Measurements from ENCODE around the gene DAAM2.

DAAM2 gene

DNA sequence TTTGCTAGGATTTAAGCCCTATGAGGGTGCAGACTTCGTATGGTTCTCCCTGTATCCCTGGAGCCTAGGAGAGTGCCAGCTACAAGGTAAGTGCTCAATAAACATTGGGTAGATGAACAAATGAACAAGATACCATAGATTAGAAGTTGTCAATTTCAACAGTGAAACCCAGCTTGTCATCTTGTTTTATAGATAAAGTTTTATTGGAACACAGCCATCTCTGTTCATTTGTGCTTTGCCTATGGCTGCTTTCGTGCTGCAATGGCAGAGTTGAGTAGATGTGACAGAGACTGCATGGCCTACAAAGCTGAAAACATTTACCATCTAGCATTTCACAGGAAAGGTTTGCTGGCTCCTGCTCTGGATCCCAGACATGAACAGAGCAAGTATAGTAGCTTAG, 5.6 kb downstream of the DAAM2 start:
- peaks cover 14% of the 10 kb centered on the region for H3K27me3 ChIP-seq (ENCODE audit: low read depth)
- no peaks in the 10 kb centered on the region for H3K4me1 ChIP-seq
- DNase-seq (ENCODE audit: low spot score in 2 of 2): no peak
- H3K4me3 ChIP-seq: no peak overlapping the region
- in situ Hi-C loops (cut with MboI; ENCODE audit: low sequenced_read_pairs): no loop called here
- no peaks in the 10 kb centered on the region for H3K36me3 ChIP-seq (replicated peaks)
- H3K9me3 ChIP-seq: no peaks in the 10 kb centered on the region

DNA sequence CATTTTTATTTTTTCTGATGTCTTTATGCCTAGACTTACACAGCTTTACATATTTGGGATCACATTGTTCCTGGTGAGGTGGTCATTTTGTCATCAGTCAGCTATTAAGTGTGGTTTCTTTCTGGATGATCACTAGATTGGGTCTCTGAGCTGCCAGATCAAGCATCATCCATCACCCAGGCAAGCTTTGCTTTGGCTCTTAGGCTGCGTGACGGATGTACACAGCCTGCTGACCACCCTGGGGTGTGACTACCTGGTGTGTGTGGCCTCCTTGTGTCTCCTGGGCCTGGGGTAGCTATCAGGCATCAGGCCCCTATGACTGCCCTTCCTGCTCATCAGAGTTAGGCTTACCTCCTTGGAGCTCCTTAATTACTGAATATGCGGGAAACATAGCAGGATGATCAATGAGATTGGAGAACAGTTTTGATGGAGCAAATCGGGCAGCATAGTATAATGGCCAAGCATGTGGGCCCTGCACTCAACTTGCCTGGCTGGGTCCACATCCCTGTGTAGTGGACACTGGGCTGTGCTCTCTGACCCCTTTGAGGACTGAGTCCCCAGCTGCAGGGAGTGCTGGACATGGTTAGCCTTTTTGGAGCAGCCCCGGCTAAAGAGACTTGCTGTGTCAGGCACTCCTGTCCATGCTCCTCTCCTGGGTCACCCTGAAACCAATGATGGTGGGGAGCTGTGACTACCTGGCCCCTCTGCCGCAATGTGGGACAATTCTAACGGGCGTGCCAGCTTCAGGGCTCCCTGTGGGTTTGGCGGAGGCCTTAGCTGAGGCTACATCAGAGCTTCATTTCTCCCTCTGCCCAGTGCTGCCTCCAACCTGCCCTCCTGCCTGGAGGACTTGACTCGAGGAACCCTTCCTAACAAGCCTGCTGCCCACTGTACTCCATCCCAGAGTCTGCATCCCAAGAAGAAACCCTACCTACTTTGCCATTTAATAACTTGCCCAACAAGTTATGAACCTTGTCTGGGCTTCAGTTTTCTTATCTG, 8.2 kb downstream of the DAAM2 start:
- H3K4me1 ChIP-seq: no peaks in the 10 kb centered on the region
- H3K9me3 ChIP-seq: no peaks in the 10 kb centered on the region
- H3K4me3 ChIP-seq: no peak overlapping the region
- no peaks in the 10 kb centered on the region for H3K36me3 ChIP-seq (replicated peaks)
- in situ Hi-C loops (cut with MboI; ENCODE audit: low sequenced_read_pairs): no loop called here
- H3K27me3 ChIP-seq (ENCODE audit: low read depth): peaks cover 14% of the 10 kb centered on the region
- DNase-seq (ENCODE audit: low spot score in 2 of 2): no peak

DNA sequence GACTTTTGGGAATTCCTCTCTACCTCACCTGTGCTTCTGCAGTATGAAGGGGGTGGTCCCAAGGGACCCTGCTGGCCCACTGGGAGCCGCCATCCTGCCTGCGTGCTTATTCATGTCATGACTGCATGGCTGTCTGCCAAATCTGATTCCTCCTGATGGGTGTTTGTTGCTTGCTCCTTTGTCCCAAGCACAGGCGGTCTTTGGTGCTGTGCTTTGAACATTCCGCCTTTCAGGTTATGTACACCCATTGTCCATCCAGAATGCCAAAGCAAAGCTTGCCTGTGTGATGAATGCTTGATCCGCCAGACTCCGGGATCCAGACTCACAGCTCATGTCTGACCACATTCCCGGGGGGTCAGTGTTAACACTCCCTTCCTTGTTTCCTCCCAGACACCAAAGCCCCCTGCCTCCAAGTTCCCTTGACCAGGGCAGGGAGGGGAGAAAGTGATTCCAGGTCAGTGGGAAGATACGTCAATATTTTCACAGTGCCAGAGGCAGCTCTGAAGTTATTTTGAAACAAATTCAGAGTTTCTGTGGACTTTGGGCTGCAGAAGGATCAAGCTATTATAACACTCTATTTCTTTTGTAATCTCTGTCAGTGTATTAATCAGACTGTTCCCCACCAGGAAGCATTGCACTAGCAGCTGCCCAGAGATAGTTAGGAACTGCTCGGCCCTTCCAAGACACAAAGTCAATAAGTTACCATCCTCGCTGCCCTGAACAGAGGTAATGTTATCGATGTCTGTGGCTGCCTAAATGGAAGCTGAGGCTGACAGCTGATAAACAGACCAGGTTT, 9.5 kb downstream of the DAAM2 start:
- Histone ChIP-seq H3K27me3 (ENCODE audit: low read depth) (peaks cover 14% of the 10 kb centered on the region), H3K4me1 (no peaks in the 10 kb centered on the region), H3K9me3 (no peaks in the 10 kb centered on the region), H3K4me3 (no peak overlapping the region), H3K36me3 (replicated peaks) (no peaks in the 10 kb centered on the region)
- in situ Hi-C loops (cut with MboI; ENCODE audit: low sequenced_read_pairs): no loop called here
- DNase-seq (ENCODE audit: low spot score in 2 of 2): no peak

DNA sequence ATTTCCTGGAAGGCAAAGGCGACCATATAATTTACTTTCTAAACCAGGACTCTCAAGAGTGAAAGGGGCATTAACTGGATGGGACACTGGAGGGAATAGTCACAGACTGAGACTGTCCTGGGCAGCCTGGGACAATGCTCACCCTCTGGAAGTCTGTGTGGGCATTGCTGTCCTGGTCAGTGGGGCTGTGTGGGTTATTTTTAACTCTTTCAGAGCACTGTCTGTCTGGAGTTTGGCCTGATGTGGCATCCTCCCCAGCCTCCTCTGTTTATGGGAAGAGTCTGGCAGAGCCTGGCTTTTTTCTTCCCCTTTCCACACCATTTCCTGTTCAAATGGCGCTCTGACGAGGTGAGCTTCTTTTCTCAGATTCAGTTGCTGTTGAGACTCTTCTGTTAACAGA, 11.7 kb downstream of the DAAM2 start:
- H3K27me3 ChIP-seq (ENCODE audit: low read depth): peaks cover 12% of the 10 kb centered on the region; the same call in 1 of the 2 replicates
- H3K36me3 ChIP-seq (replicated peaks): no peaks in the 10 kb centered on the region
- in situ Hi-C loops (cut with MboI; ENCODE audit: low sequenced_read_pairs): no loop called here
- H3K4me3 ChIP-seq: no peak overlapping the region
- no peaks in the 10 kb centered on the region for H3K9me3 ChIP-seq
- H3K4me1 ChIP-seq: no peaks in the 10 kb centered on the region
- DNase-seq (ENCODE audit: low spot score in 2 of 2): no peak

DNA sequence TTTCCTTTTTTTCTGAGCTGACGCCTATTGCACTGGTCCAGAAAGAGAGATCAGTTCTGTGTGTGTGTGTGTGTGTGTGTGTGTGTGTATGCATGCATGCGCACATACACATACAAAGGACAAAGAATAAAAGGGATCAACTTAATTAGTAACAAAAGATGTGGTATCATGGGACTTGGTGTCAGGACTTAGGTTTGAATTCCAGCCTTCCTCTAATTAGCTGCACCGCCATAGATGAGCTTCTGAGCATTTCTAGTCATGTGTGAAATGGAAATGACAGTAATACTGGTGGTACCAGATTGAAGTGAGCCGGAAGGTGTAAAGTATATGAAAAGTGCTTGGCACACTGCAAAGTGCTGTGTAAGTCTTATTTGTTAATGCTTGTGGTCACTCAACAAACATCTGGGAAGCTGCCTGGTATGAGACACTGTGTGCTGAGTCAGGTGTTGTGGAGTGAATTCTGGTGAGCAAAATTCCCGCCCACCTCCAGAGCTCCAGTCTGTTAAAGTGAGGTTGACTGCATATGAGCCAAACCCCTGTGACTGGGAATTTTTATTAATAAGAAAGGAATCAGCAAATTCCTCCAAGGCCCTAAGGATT, 12.4 kb downstream of the DAAM2 start:
- Histone ChIP-seq H3K4me1 (no peaks in the 10 kb centered on the region), H3K4me3 (no peak overlapping the region), H3K27me3 (ENCODE audit: low read depth) (peaks cover 5% of the 10 kb centered on the region; the same call in 1 of the 2 replicates), H3K36me3 (replicated peaks) (no peaks in the 10 kb centered on the region), H3K9me3 (no peaks in the 10 kb centered on the region)
- DNase-seq (ENCODE audit: low spot score in 2 of 2): no peak
- in situ Hi-C loops (cut with MboI; ENCODE audit: low sequenced_read_pairs): no loop called here

DNA sequence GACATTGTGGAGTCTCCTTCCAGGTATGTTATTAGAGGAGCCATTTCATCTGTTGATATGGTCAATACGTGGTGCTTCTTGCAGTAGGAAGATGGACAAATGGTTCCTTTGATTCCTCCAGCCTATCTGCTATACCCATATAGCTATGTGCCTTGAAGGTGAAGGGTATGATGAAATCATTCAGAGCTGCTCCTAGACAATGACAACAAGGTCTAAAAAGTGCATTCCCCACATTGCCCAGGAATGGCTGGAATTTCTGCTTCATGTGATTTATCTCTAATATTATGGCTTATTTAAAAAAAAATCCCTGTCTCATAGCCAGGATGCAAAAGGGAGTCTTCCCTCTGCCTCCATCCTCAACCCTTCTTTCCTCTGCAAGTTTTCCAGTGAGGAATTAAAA, 14.1 kb downstream of the DAAM2 start:
- no peaks in the 10 kb centered on the region for H3K9me3 ChIP-seq
- H3K36me3 ChIP-seq (replicated peaks): no peaks in the 10 kb centered on the region
- no peaks in the 10 kb centered on the region for H3K4me1 ChIP-seq
- H3K27me3 ChIP-seq (ENCODE audit: low read depth): no peaks in the 10 kb centered on the region
- no peak overlapping the region for H3K4me3 ChIP-seq
- in situ Hi-C loops (cut with MboI; ENCODE audit: low sequenced_read_pairs): no loop called here
- no peak for DNase-seq (ENCODE audit: low spot score in 2 of 2)

DNA sequence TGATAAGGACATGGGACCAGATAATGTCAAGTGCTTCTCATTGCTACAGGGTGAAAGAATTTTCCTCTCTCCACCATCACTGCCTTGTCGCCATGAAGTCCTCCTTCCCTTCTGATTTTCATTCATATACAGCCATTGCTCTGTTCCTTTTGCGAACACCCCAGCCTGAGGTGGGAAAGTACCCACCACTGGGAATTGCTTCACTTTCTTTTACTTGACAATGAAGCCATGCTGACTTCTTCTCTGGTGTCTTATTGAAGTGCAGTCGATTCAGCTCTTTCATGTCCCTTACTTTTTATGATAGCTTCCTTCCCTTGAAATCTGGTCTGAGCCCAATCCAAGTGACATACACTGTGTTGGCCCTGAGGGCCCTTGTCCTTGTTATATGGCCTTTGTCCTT, 16.2 kb downstream of the DAAM2 start:
- H3K9me3 ChIP-seq: no peaks in the 10 kb centered on the region
- H3K4me3 ChIP-seq: no peak overlapping the region
- no peaks in the 10 kb centered on the region for H3K4me1 ChIP-seq
- H3K36me3 ChIP-seq (replicated peaks): no peaks in the 10 kb centered on the region
- no peaks in the 10 kb centered on the region for H3K27me3 ChIP-seq (ENCODE audit: low read depth)
- in situ Hi-C loops (cut with MboI; ENCODE audit: low sequenced_read_pairs): no loop called here
- no peak for DNase-seq (ENCODE audit: low spot score in 2 of 2)

DNA sequence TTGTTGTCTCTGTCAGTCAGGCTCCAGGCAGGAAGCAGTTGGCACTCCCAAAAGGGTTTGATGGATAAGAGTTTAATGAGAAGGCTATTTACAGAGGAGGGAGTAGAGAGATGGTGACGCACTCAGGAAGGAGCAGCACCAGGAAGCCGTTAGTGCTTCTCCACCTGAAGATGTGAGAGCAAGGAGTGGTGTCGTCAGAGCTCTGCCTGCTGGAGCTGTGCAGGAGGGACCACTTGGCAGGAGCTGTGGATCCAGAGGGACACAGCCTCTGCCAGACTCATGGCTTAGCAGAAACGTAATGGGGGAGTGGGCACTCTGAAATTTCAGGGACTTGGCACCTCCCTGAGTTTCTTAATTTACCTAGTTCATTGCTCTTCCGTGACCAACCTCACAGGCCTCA, 16.8 kb downstream of the DAAM2 start:
- Histone ChIP-seq H3K4me1 (no peaks in the 10 kb centered on the region), H3K9me3 (no peaks in the 10 kb centered on the region), H3K4me3 (no peak overlapping the region), H3K36me3 (replicated peaks) (no peaks in the 10 kb centered on the region), H3K27me3 (ENCODE audit: low read depth) (no peaks in the 10 kb centered on the region)
- in situ Hi-C loops (cut with MboI; ENCODE audit: low sequenced_read_pairs): no loop called here
- DNase-seq (ENCODE audit: low spot score in 2 of 2): no peak

DNA sequence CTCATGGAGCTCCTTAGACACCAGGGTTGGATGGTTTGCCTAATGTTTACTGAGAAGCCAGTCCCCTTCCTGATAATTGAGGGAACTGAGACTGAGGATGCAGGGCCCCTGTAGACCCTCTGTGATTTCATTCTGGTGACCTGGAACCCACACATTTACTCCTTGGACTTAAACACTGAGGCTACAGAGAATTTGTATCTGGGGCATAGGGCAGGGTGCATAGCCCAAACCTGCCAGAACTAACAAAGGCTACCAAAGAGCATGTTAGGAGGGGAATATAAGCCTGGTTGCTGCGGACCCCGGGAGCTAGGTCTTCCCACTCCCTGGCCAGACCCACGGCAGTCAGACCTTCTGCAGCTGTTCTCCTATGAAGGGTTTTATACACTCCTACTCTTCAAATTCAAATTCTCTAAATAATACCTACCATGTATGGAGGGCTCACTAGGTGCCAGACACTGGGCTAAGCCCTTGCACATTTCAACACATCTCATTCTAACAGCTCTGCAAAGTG, 19.7 kb downstream of the DAAM2 start:
- in situ Hi-C loops (cut with MboI; ENCODE audit: low sequenced_read_pairs): no loop called here
- no peaks in the 10 kb centered on the region for H3K9me3 ChIP-seq
- H3K4me3 ChIP-seq: no peak overlapping the region
- DNase-seq (ENCODE audit: low spot score in 2 of 2): no peak
- H3K27me3 ChIP-seq (ENCODE audit: low read depth): no peaks in the 10 kb centered on the region
- H3K4me1 ChIP-seq: no peaks in the 10 kb centered on the region
- no peaks in the 10 kb centered on the region for H3K36me3 ChIP-seq (replicated peaks)

DNA sequence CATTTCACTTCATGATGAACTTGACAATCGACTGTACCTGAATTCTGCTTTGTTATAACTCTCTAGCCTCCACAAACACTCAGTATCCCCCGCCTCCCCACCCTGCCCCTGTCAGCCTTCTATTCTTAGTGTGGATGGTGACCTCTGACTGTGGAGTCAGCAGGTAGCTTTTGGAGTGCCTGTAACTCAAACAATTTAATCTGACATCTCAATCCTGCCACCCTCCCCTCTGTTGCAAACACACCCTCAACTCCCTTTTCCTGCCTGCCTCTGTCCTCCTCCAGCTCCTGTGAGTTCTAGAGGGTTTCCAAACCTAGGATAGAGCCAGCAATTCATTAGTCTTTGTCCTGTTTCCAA, 20.3 kb downstream of the DAAM2 start:
- Histone ChIP-seq H3K4me1 (no peaks in the 10 kb centered on the region), H3K4me3 (no peak overlapping the region), H3K9me3 (no peaks in the 10 kb centered on the region), H3K36me3 (replicated peaks) (no peaks in the 10 kb centered on the region), H3K27me3 (ENCODE audit: low read depth) (no peaks in the 10 kb centered on the region)
- no peak for DNase-seq (ENCODE audit: low spot score in 2 of 2)
- in situ Hi-C loops (cut with MboI; ENCODE audit: low sequenced_read_pairs): no loop called here

DNA sequence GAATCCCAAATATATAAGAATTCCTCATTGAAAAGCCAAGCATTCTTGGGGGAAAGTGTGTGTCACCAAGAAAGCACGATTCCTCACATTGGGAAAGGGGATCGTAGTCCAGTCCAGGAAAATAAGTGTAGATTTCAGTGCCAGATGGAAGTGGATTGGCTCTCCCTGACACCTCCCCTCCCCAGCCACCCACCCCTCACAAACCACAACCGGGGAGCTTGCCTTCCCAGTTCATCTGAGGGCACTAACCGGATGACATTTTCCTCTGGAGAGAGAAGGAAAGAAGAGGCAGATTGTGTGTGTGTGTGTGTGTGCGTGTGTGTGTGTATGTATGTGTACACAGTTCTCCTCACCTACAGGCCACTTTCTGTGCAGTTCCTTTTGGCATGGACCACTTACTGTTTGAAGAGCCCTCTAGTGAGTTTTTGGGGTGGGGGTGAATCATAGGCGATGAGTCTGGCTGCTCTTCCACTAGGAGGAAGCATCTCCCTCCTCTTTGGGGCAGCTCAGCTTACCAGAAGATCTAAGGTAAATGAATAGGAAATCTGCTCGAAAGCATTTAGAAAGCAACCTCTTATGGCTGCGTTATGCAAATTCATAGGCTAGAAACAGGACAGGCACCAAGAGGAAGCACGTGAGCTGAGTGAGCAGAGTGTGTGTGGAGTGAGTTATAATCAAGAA, 20.8 kb downstream of the DAAM2 start:
- H3K4me3 ChIP-seq: no peak overlapping the region
- in situ Hi-C loops (cut with MboI; ENCODE audit: low sequenced_read_pairs): no loop called here
- no peak for DNase-seq (ENCODE audit: low spot score in 2 of 2)
- H3K9me3 ChIP-seq: no peaks in the 10 kb centered on the region
- no peaks in the 10 kb centered on the region for H3K4me1 ChIP-seq
- H3K27me3 ChIP-seq (ENCODE audit: low read depth): no peaks in the 10 kb centered on the region
- H3K36me3 ChIP-seq (replicated peaks): no peaks in the 10 kb centered on the region

DNA sequence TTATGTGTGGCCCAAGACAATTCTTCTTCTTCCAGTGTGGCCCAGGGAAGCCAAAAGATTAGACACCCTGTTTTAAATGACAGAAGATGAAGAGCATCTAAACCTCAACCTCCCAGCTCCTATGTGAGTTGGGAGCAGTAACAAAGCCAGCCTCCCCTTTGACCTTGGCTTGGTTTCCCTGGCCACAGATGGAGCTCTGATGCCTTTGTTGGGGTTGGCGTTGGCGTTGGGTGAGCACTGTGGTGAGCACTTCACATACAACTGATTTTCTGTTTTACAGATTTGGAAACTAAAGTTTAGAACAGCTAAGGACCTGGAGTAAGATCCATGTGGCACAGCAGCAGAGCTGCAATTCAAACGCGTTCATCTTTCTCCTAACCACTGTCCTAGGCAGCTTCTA, 22.1 kb downstream of the DAAM2 start:
- no peak overlapping the region for H3K4me3 ChIP-seq
- H3K36me3 ChIP-seq (replicated peaks): no peaks in the 10 kb centered on the region
- H3K27me3 ChIP-seq (ENCODE audit: low read depth): no peaks in the 10 kb centered on the region
- DNase-seq (ENCODE audit: low spot score in 2 of 2): no peak
- H3K9me3 ChIP-seq: no peaks in the 10 kb centered on the region
- in situ Hi-C loops (cut with MboI; ENCODE audit: low sequenced_read_pairs): no loop called here
- no peaks in the 10 kb centered on the region for H3K4me1 ChIP-seq

DNA sequence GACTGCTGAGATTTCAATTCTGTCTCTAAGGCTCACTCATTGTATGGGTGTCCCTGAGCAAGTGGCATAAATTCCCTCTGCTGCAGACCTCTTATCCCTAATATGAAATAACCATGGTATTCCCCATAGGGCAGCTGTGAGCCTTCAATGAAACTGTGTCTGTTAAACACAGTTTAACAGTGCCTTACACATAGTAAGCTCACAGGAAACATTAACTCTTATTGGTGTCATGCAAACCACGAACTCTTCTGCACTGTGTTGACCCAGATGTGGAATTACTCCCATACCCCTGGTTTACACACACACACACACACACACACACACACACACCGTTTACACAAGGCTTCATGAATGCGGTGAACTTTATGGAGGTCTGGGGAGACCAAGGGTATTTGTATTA, 23.2 kb downstream of the DAAM2 start:
- in situ Hi-C loops (cut with MboI; ENCODE audit: low sequenced_read_pairs): no loop called here
- H3K9me3 ChIP-seq: no peaks in the 10 kb centered on the region
- H3K4me3 ChIP-seq: no peak overlapping the region
- H3K4me1 ChIP-seq: no peaks in the 10 kb centered on the region
- no peaks in the 10 kb centered on the region for H3K27me3 ChIP-seq (ENCODE audit: low read depth)
- H3K36me3 ChIP-seq (replicated peaks): no peaks in the 10 kb centered on the region
- no peak for DNase-seq (ENCODE audit: low spot score in 2 of 2)
